SU-DHL-6 (cell line): ENCODE results near the gene GNPDA2.

Experiments
- H2AFZ ChIP-seq: fragments of 200-600 bp; sonication (generic); 2 replicates; pipeline ENCODE4 v1.6.1; 2014; ENCODE audit warnings: low read depth, mild to moderate bottlenecking, moderate library complexity, mixed read lengths, antibody characterized with exemption, low read length; ENCODE audit not compliant: severe bottlenecking
- H3F3A ChIP-seq: fragments of 200-600 bp; shearing (Covaris generic); 2 replicates; pipeline ENCODE4 v1.6.0; 2016; ENCODE audit warnings: antibody characterized with exemption, mild to moderate bottlenecking; ENCODE audit not compliant: insufficient read depth
- H3K27ac ChIP-seq: fragments of 200-600 bp; sonication (generic); 2 replicates; pipeline ENCODE4 v1.5.1; 2016; ENCODE audit warnings: low read depth, mild to moderate bottlenecking, low read length, moderate library complexity, mixed read lengths
- H3K27me3 ChIP-seq: fragments of 200-600 bp; sonication (generic), shearing (Covaris generic); 2 replicates; pipeline ENCODE4 v1.6.0; 2014; ENCODE audit warnings: mild to moderate bottlenecking, low read length
- H3K36me3 ChIP-seq: fragments of 200-600 bp; sonication (generic); 2 replicates; pipeline ENCODE4 v1.6.1; 2014; ENCODE audit warnings: mild to moderate bottlenecking, low read length, mixed read lengths
- H3K4me2 ChIP-seq: fragments of 300-600, 200-600 bp; shearing (Covaris generic), sonication (generic); 2 replicates; pipeline ENCODE4 v1.6.0; 2014; ENCODE audit warnings: low read length, low read depth, mild to moderate bottlenecking; ENCODE audit not compliant: poor library complexity, severe bottlenecking
- H3K4me3 ChIP-seq: fragments of 200-600 bp; sonication (generic); 2 replicates; pipeline ENCODE4 v1.5.1; 2014; ENCODE audit warnings: antibody characterized with exemption, low read length, mild to moderate bottlenecking, mixed read lengths; ENCODE audit not compliant: insufficient read depth, poor library complexity, severe bottlenecking
- H3K79me2 ChIP-seq: fragments of 200-600 bp; sonication (generic); 2 replicates; pipeline ENCODE4 v1.6.1; 2014; ENCODE audit warnings: mild to moderate bottlenecking, low read length, moderate library complexity; ENCODE audit not compliant: insufficient read depth
- H3K9ac ChIP-seq: fragments of 200-600 bp; sonication (generic); 2 replicates; pipeline ENCODE4 v1.7.0; 2014; ENCODE audit warnings: mild to moderate bottlenecking, low read length
- H3K9me2 ChIP-seq: fragments of 200-600 bp; sonication (generic); replicated peaks from 2 replicates; pipeline ENCODE4 v1.6.1; 2014; ENCODE audit warnings: low read length; ENCODE audit not compliant: insufficient read depth
- H3K9me3 ChIP-seq: fragments of 200-600 bp; sonication (generic); 2 replicates; pipeline ENCODE4 v1.6.1; 2014; ENCODE audit warnings: low read length, mixed read lengths; ENCODE audit not compliant: insufficient read depth
- H4K20me1 ChIP-seq: fragments of 200-600 bp; sonication (generic); 2 replicates; pipeline ENCODE4 v1.6.1; 2014; ENCODE audit warnings: low read depth, mild to moderate bottlenecking, antibody characterized with exemption, low read length, moderate library complexity, mixed read lengths
- CTCF ChIP-seq: fragments of 200-600 bp; sonication (generic); IDR thresholded peaks from one replicate; pipeline ENCODE4 v1.5.1; 2017; ENCODE audit warnings: antibody characterized with exemption, mild to moderate bottlenecking, low read length, moderate library complexity; ENCODE audit not compliant: insufficient read depth, poor library complexity, severe bottlenecking
- EZH2phosphoT487 ChIP-seq: fragments of 200-600 bp; sonication (generic), shearing (Covaris generic); conservative IDR thresholded peaks from 2 replicates; pipeline ENCODE4 v1.6.1; 2018; ENCODE audit warnings: mild to moderate bottlenecking, antibody characterized with exemption, low read length, moderate library complexity, mixed read lengths

GNPDA2 gene

GRCh38 chr4:44766453-44766852 lies 40.1 kb upstream of the GNPDA2 start:
- H3K4me3 ChIP-seq = no peak overlapping the region
- no peaks in the 10 kb centered on the region for H3K36me3 ChIP-seq
- no peaks in the 10 kb centered on the region for H4K20me1 ChIP-seq
- H3K9me2 ChIP-seq = no peaks in the 10 kb centered on the region
- H3F3A ChIP-seq = no peaks in the 10 kb centered on the region
- H3K27me3 ChIP-seq = no peaks in the 10 kb centered on the region
- H3K9me3 ChIP-seq = no peaks in the 10 kb centered on the region
- H3K4me2 ChIP-seq = no peak overlapping the region
- H3K79me2 ChIP-seq = no peaks in the 10 kb centered on the region
- no peak overlapping the region for H3K9ac ChIP-seq
- TF ChIP-seq CTCF = no peak
- TF ChIP-seq EZH2phosphoT487 = no peak
- no peak overlapping the region for H2AFZ ChIP-seq
- H3K27ac ChIP-seq = no peak overlapping the region

- no peak overlapping the region for H3K9ac ChIP-seq
- no peak for TF ChIP-seq CTCF
- no peak for TF ChIP-seq EZH2phosphoT487
- H3K27me3 ChIP-seq = no peaks in the 10 kb centered on the region
- H3F3A ChIP-seq = no peaks in the 10 kb centered on the region
- no peaks in the 10 kb centered on the region for H4K20me1 ChIP-seq
- no peaks in the 10 kb centered on the region for H3K36me3 ChIP-seq
- no peak overlapping the region for H3K4me3 ChIP-seq
- no peaks in the 10 kb centered on the region for H3K79me2 ChIP-seq
- H3K27ac ChIP-seq = no peak overlapping the region
- no peak overlapping the region for H2AFZ ChIP-seq
- H3K9me2 ChIP-seq = no peaks in the 10 kb centered on the region
- no peaks in the 10 kb centered on the region for H3K9me3 ChIP-seq
- no peak overlapping the region for H3K4me2 ChIP-seq
These were observed 38.8 kb upstream of the GNPDA2 start for GRCh38 chr4:44765116-44765515.

GRCh38 chr4:44761306-44761705 lies 35.0 kb upstream of the GNPDA2 start:
- Histone ChIP-seq H3K4me2 (no peak overlapping the region), H3K9ac (no peak overlapping the region)

More at GRCh38 chr4:44761306-44761705, 35.0 kb upstream of the GNPDA2 start:
- Histone ChIP-seq H3F3A (no peaks in the 10 kb centered on the region), H3K36me3 (no peaks in the 10 kb centered on the region), H3K27ac (no peak overlapping the region), H3K27me3 (no peaks in the 10 kb centered on the region), H3K9me2 (no peaks in the 10 kb centered on the region), H3K79me2 (no peaks in the 10 kb centered on the region), H4K20me1 (no peaks in the 10 kb centered on the region), H3K9me3 (no peaks in the 10 kb centered on the region), H2AFZ (no peak overlapping the region), H3K4me3 (no peak overlapping the region)
- TF ChIP-seq EZH2phosphoT487 = no peak
- TF ChIP-seq CTCF = no peak
